GM12891 (cell line): ENCODE data around the gene ST3GAL4.

Experiments
- POLR2AphosphoS5 ChIP-seq: IDR thresholded peaks from 2 replicates; pipeline ENCODE4 v1.6.1; 2011; ENCODE audit warnings: low read depth, low read length, control low read depth
- SPI1 ChIP-seq: IDR thresholded peaks from 2 replicates; pipeline ENCODE4 v1.6.1; 2011; ENCODE audit warnings: low read depth, low read length, control low read depth

DNA sequence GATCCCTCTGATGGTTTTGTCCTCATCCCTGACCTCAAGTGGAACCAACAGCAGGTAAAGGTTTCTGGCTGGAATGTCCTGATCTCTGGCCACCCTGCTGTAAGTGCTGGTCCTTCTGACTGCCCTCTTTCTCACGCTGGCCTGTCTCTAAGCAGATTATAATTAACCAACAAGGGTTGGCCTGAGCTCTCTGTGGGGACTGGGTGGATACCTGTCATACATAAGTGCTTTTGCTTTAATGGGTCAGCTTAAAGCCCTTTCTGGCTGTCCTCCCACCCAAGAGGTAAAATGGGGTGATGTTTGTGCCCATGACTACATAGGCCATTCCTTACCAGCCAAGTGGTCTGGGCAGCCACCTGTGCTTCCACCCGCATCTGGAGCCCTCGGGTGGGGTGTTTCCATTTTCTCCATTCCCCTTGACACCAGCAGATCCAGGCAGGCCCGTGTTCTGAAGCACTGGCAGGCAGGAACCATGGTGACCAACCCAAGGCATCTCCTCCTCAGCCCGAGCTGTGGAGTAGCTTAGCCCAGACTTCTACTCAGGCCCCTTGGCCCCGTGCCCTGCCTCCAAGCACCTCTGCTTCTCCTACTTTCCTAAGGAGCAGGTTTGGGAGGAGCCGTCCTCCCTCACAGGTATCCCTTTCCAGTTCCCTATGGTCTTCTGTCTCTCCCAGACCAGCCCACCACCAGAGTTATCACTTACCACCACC is 17.0 kb upstream of the ST3GAL4 start:
- no peak for TF ChIP-seq POLR2AphosphoS5
- no peak for TF ChIP-seq SPI1
